Mucosa of rectum (tissue), 2 donors: ENCODE data around the gene GRIN2D.

Experiments used
- H3K27ac ChIP-seq, 2 donors: one replicate each; pipeline ENCODE4 v1.7.0; 2013; ENCODE audit warnings: inconsistent platforms in 2 of 2, low read depth in 2 of 2, low read length in 2 of 2
- H3K27me3 ChIP-seq, 2 donors: one replicate each; pipeline ENCODE4 v1.7.0; 2013; ENCODE audit warnings: low read length in 2 of 2; ENCODE audit not compliant: control insufficient read depth in 2 of 2, insufficient read depth in 2 of 2
- H3K36me3 ChIP-seq, 2 donors: one replicate each; pipeline ENCODE4 v1.7.0; 2013; ENCODE audit warnings: low read length in 2 of 2; ENCODE audit not compliant: control insufficient read depth in 2 of 2, insufficient read depth in 2 of 2
- H3K4me1 ChIP-seq, 2 donors: one replicate each; pipeline ENCODE4 v1.7.0; 2013; ENCODE audit warnings: low read length in 2 of 2, mild to moderate bottlenecking in 1 of 2; ENCODE audit not compliant: control insufficient read depth in 2 of 2, insufficient read depth in 2 of 2
- H3K4me3 ChIP-seq, 2 donors: one replicate each; pipeline ENCODE4 v1.7.0; 2013; ENCODE audit warnings: low read length in 2 of 2
- H3K9ac ChIP-seq, 2 donors: one replicate each; pipeline ENCODE4 v1.7.0; 2013; ENCODE audit warnings: low read length in 2 of 2, low read depth in 1 of 2, mild to moderate bottlenecking in 1 of 2
- H3K9me3 ChIP-seq, 2 donors: one replicate each; pipeline ENCODE4 v1.7.0; 2013; ENCODE audit warnings: low read length in 2 of 2; ENCODE audit not compliant: control insufficient read depth in 2 of 2
- donor health status: healthy.
- donor health status: Normal muscosa, but diverticular disease.

Gene GRIN2D

DNA sequence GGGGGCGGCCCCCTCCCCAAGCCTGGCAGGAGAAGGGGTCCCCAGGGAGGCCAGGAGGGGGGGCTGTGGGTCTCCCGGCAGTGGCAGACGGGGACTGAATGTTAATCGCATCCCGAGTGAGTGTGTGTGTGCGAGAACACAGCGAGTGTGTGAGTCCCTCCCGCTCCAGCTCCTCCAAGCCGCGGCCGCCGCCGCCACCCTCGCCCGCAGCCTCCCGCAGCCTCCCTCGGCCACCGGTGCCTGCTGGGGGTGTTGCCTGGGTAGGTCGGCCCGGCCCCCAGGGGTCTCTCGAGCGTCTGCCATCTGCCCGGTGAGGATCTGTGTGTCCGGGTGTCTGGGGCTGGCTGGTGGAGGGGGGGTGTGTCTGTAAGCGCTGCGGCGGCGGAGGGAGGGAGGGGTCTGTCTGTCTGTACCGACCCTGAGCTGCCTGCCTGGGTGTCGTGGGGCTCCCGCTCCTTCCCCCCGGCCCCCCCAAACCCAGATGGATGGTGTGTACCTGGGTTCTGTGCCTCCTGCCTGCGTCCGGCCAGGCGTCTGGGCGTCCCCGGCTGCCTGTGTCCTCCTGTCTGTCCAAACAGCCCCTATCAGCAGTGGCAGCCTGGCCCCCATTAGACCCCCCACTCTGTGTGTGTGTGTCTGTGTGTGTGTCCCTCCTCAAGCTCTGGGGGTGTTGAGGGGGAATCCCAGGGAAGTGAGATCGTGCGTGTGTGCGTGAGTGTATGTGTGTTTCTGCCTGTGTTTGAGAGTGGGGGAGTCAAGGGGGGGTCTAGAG is at the start of gene GRIN2D:
TSS of gene GRIN2D (plus strand) at position 110 of the 772 bp plus-strand sequence. CDS start 4,725 bp downstream, outside the sequence.
- Histone ChIP-seq H3K27me3 (peaks cover 31 to 51% of the 10 kb centered on the region in 2 donors), H3K9ac (no peak within 1 kb of the TSS), H3K4me3 (no peak within 1 kb of the TSS)

DNA sequence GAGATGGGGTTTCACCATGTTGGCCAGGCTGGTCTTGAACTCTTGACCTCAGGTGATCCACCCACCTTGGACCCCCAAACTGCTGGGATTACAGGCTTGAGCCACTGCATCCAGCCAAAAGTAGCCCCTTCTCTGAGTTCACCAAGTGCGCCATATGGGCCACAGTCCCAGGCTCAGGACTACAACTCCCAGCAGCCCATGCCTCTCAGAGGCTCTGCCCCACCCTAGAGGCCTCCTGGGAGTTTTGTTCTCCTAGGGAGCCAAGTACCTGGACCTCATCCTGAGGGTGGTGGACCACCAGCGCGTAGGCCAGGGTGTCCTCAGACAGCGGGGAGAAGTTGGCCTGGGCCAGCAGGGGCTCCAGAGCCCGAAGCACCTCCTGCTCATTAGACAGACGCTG is 48.6 kb upstream of the GRIN2D start:
- Histone ChIP-seq H3K36me3 (no peaks in the 10 kb centered on the region), H3K27me3 (no peaks in the 10 kb centered on the region), H3K27ac (no peak overlapping the region), H3K4me3 (no peak overlapping the region), H3K9me3 (no peaks in the 10 kb centered on the region), H3K4me1 (no peaks in the 10 kb centered on the region), H3K9ac (no peak overlapping the region)

More for the DNA sequence above, at the start of gene GRIN2D:
- H3K4me1 ChIP-seq, result peaks cover 10 to 18% of the 10 kb centered on the region in 2 donors
- no peaks in the 10 kb centered on the region for H3K9me3 ChIP-seq
- peaks cover 4% of the 10 kb centered on the region in 2 donors for H3K36me3 ChIP-seq
- no peak within 1 kb of the TSS for H3K27ac ChIP-seq

DNA sequence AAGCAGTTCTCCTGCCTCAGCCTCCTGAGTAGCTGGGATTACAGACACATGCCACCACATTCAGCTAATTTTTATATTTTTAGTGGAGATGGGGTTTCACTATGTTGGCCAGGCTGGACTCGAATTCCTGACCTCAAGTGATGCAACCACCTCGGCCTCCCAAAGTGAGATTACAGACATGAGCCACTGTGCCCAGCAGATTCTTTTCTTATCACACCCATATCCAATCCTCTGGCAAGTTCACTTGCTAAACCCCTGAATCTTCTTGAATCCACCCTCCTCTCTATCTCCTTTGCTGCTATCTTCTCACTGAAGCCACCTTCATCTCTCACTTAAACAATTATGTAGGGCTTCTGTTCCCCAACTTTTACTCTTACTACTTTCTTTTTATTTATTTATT is 47.3 kb upstream of the GRIN2D start:
- Histone ChIP-seq H3K27me3 (no peaks in the 10 kb centered on the region), H3K4me3 (no peak overlapping the region), H3K4me1 (no peaks in the 10 kb centered on the region), H3K9me3 (no peaks in the 10 kb centered on the region), H3K9ac (no peak overlapping the region), H3K36me3 (no peaks in the 10 kb centered on the region), H3K27ac (no peak overlapping the region)

DNA sequence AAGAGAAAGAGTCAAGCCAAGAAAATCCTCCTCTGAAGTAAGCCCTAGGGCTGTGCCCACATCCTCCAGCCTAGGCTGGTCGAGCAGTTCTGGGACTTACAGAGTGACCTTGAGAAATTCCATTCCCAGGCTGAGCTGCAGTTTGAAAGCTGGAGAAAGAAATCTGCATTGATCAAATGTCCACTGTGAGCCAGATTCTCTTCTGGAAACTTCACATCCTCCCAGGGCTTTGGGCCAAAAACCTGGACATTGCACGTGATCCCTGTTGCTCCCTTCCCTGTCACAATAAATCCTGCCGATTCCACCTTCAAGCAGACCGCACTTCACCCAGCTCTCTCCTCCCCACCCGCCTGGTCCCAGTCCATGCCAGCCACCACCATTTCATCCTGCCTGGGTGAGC is 45.4 kb upstream of the GRIN2D start:
- Histone ChIP-seq H3K4me1 (no peaks in the 10 kb centered on the region), H3K9me3 (no peaks in the 10 kb centered on the region), H3K27me3 (no peaks in the 10 kb centered on the region), H3K9ac (no peak overlapping the region), H3K27ac (no peak overlapping the region), H3K4me3 (no peak overlapping the region), H3K36me3 (no peaks in the 10 kb centered on the region)

DNA sequence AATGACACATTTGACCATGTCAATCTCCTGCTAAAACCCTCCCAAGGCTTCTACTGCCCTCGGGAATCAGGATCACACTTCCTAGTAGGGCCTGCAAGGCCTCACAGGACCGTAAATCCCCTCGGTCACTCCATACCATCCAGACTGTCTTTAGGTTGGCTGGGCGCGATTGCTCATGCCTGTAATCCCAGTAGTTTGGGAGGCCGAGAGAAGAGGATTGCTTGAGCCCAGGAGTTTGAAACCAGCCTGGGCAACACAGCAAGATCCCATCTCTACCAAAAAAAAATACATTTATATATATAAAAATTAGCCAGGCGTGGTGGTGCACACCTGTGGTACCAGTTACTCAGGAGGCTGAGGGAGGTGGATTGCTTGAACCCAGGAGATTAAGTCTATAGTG is 44.7 kb upstream of the GRIN2D start:
- Histone ChIP-seq H3K9me3 (no peaks in the 10 kb centered on the region), H3K27me3 (no peaks in the 10 kb centered on the region), H3K36me3 (no peaks in the 10 kb centered on the region), H3K4me1 (no peaks in the 10 kb centered on the region), H3K27ac (no peak overlapping the region), H3K9ac (no peak overlapping the region), H3K4me3 (no peak overlapping the region)

DNA sequence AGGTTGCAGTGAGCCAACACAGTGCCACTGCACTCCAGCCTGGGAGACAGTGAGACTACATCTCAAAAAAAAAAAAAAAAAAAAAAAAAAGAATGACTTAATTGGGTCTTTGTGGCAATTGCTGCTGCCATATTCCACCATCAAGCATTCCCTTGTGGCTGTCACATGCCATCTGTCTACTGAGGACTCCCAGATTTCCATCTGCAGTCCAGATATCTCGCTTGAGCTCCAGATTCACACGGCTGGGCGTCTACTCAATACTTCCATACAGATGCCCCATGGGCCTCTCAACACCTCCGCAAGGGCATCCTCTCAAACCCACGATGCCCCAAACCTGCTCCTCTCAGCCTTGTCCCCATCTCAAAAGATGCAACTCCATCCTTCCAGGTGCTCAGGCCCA is 42.6 kb upstream of the GRIN2D start:
- Histone ChIP-seq H3K4me3 (no peak overlapping the region), H3K36me3 (no peaks in the 10 kb centered on the region), H3K27me3 (no peaks in the 10 kb centered on the region), H3K9ac (no peak overlapping the region), H3K4me1 (no peaks in the 10 kb centered on the region), H3K27ac (no peak overlapping the region), H3K9me3 (no peaks in the 10 kb centered on the region)

DNA sequence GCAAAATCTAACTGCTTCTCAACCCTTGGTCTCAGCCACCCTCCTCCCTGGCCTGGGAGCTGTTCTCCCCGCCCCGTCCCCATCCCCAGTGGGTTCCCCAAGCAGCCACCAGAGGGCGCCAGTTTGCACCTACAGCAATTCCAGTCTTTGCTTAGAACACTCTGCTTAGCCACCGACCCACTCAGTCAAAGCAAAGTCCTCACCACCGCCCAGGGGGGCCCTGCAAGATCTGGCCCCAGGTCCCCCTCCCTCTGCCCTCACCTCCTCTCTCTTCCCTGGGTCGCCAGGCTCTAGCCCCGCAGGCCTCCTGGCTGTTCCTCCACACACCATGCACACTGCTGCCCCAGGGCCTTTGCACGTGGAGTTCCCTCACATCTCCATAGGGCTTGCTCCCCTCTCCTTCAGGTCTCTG is 42.1 kb upstream of the GRIN2D start:
- Histone ChIP-seq H3K27me3 (no peaks in the 10 kb centered on the region), H3K9me3 (no peaks in the 10 kb centered on the region), H3K4me3 (no peak overlapping the region), H3K9ac (no peak overlapping the region), H3K4me1 (no peaks in the 10 kb centered on the region), H3K36me3 (no peaks in the 10 kb centered on the region), H3K27ac (no peak overlapping the region)

DNA sequence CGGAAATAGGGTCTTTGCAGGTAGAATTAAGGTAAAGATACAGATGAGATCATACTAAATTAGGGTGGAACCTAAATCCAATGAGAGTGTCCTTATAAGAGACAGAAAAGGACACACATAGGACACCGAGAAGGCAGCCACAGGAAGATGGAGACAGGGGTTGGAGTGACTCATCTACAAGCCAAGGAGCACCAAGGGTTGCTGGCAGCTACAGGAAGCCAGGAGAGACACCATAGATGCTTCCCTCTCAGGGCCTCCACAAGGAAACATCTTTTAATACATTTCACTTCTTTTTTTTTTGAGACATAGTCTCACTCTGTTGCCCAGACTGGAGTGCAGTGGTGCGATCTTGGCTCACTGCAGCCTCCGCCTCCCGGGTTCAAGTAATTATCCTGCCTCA is 39.8 kb upstream of the GRIN2D start:
- H3K4me1 ChIP-seq, result no peaks in the 10 kb centered on the region
- H3K9ac ChIP-seq, result no peak overlapping the region
- no peaks in the 10 kb centered on the region for H3K36me3 ChIP-seq
- no peak overlapping the region for H3K27ac ChIP-seq
- H3K9me3 ChIP-seq, result no peaks in the 10 kb centered on the region
- H3K27me3 ChIP-seq, result no peaks in the 10 kb centered on the region
- H3K4me3 ChIP-seq, result no peak overlapping the region

DNA sequence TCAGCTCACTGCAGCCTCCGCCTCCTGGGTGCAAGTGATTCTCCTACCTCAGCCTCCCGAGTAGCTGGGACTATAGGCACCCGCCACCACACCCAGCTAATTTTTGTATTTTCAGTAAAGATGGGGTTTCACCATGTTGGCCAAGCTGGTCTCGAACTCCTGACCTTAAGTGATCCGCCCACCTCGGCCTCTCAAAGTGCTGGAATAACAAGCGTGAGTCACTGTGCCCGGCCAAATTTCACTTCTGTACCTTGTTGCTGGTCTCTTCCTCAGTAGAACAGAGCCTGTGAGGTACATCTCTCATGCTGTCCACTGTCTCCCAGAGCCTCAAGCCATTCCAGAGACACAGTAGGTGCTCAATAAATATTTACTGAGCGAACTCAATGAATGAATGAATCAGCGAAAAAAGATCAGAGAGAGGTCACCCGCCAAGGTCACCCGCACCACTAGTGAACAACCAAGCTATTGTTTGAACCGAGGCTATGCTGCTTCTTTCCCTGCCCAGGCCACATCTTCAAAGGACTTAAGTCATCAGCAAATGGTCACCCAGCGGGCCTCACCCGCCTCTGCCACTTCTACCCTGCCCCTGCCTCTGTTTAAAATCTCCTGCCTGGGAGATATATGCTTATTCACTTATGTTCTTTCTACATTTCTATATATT is 39.0 kb upstream of the GRIN2D start:
- H3K27me3 ChIP-seq, result no peaks in the 10 kb centered on the region
- H3K27ac ChIP-seq, result no peak overlapping the region
- H3K4me3 ChIP-seq, result no peak overlapping the region
- H3K9me3 ChIP-seq, result no peaks in the 10 kb centered on the region
- H3K36me3 ChIP-seq, result no peaks in the 10 kb centered on the region
- no peak overlapping the region for H3K9ac ChIP-seq
- H3K4me1 ChIP-seq, result no peaks in the 10 kb centered on the region

DNA sequence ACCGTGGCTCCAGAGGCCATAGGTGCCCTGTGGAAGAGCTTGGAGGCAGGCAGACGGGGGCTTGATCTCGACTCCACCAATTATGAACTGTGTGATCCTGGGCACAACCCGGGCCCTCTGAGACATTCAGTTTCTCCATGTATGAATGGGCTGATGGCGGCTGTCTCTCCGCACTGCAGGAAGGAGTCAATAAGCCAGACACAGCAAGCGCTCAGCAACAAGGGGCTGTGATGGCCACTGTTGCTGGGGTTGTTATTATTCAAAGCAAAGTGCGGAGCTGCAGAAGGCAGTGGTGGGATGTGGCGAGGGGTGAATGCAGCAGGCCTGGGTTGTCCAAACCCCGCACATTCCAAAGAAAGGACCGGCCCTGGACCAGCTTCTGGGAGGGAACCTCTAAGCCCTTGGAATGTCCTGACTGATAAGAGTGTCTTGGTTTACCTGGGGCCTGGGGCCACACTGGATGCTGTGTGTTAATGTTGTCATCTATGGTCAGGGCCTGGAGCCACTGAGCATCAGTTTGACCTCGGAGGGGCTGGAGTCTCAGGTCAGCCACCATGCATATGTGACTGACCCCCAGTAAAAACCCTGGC is 38.0 kb upstream of the GRIN2D start:
- H3K4me1 ChIP-seq, result no peaks in the 10 kb centered on the region
- H3K27ac ChIP-seq, result no peak overlapping the region
- H3K27me3 ChIP-seq, result no peaks in the 10 kb centered on the region
- no peak overlapping the region for H3K4me3 ChIP-seq
- no peaks in the 10 kb centered on the region for H3K9me3 ChIP-seq
- H3K36me3 ChIP-seq, result no peaks in the 10 kb centered on the region
- H3K9ac ChIP-seq, result no peak overlapping the region
